Esophagus squamous epithelium (tissue), 4 donors: ENCODE data around the gene COPS7A.

ENCODE experiments used
- CTCF ChIP-seq, 6 experiments: fragments of 450-650 bp in 4 of 6; fragments of 200-600 bp in 2 of 6; sonication (generic) in 2 of 6; IDR thresholded peaks; one replicate each; pipeline ENCODE4 v1.5.1; 2016 to 2019; ENCODE audit warnings: antibody characterized with exemption in 6 of 6, mild to moderate bottlenecking in 4 of 6, moderate library complexity in 4 of 6
- POLR2A ChIP-seq, 4 donors: fragments of 450-650 bp; IDR thresholded peaks; one replicate each; pipeline ENCODE4 v1.6.1; 2017; ENCODE audit warnings: antibody characterized with exemption in 4 of 4, mild to moderate bottlenecking in 4 of 4, moderate library complexity in 3 of 4

- TF ChIP-seq CTCF (IDR thresholded peaks at IDR 0.05) (no peak), POLR2A (IDR thresholded peaks at IDR 0.05) (no peak)
These were observed 30.0 kb upstream of the COPS7A start for GRCh38 chr12:6693832-6694355.
